HCT116 (cell line): Measurements from ENCODE around the gene ASB1. TPM values are rescaled to one million over a fixed set of nuclear protein-coding genes. Genes with fewer than 3 reads are reported as not detected.
A peak's percentile ranks its signal among the peaks of the same experiment; 100 is the strongest.

Experiments used
- ATAC-seq: fragments of 200-7000 bp; cut with Tn5 transposase; 2 replicates; pipeline ENCODE4 v1.9.1; 2020; ENCODE audit warnings: mild to moderate bottlenecking, moderate library complexity
- BruUV-seq: library from RNA; stranded (reverse); fragments of 400-500 nt; replicated peaks from 2 replicates; lab custom pipeline; 2021; lab: Mats Ljungman, UMichigan
- CTCF ChIA-PET: fragments of 300-600 bp; sonication (Branson Sonifier 250); formaldehyde crosslinking; loops from one replicate; lab custom pipeline; 2021; ENCODE audit warnings: antibody characterized with exemption; lab: Charles Lee
- POLR2A ChIA-PET: fragments of 300-600, 350-600 bp; sonication (Branson Sonifier 250); formaldehyde crosslinking; loops from one replicate; lab custom pipeline; 2021; ENCODE audit warnings: antibody characterized with exemption; lab: Charles Lee
- RAD21 ChIA-PET, 2 experiments: fragments of 300-600 bp; sonication (Branson Sonifier 250); formaldehyde crosslinking; loops; one replicate each; lab custom pipeline; 2023; ENCODE audit warnings: low total read pairs in 2 of 2; ENCODE audit not compliant: uncharacterized antibody in 2 of 2, unreplicated experiment in 2 of 2, low non-redundant PET in 1 of 2; lab: Charles Lee
- DNase-seq: peaks from one replicate; pipeline ENCODE4 v3.0.0-alpha.2; 2010; ENCODE audit warnings: low read depth, low spot score
- H2AFZ ChIP-seq: fragments of 200-600 bp; shearing (Covaris generic), sonication (generic); 2 replicates; pipeline ENCODE4 v1.6.1; 2017; ENCODE audit warnings: low read depth, mixed run types, mixed read lengths, antibody characterized with exemption, low read length; ENCODE audit not compliant: poor library complexity, severe bottlenecking
- H3K27ac ChIP-seq: 2 replicates; pipeline ENCODE4 v1.5.1; 2012; ENCODE audit warnings: low read depth, low read length
- H3K27me3 ChIP-seq: fragments of 200-600 bp; sonication (generic); 2 replicates; pipeline ENCODE4 v1.6.1; 2016; ENCODE audit warnings: mixed run types, low read length, mixed read lengths; ENCODE audit not compliant: insufficient read depth
- H3K36me3 ChIP-seq, 2 experiments: fragments of 200-500 bp in 1 of 2; fragments of 200-600 bp in 1 of 2; sonication (Bioruptor generic) in 1 of 2; sonication (generic) in 1 of 2; 2 replicates each; pipeline versions ENCODE4 v1.5.1 to v1.6.1; 2014 to 2016; ENCODE audit warnings: low read length in 2 of 2, inconsistent platforms in 1 of 2, mixed read lengths in 1 of 2, mixed run types in 1 of 2; ENCODE audit not compliant: insufficient read depth in 2 of 2, control insufficient read depth in 1 of 2
- H3K4me1 ChIP-seq, 2 experiments: fragments of 200-600 bp in 1 of 2; sonication (generic) in 1 of 2; 2 replicates each; pipeline versions ENCODE4 v1.5.1 to v1.6.1; 2012 to 2017; ENCODE audit warnings: low read length in 2 of 2, inconsistent platforms in 1 of 2, mild to moderate bottlenecking in 1 of 2, mixed read lengths in 1 of 2, mixed run types in 1 of 2, moderate library complexity in 1 of 2; ENCODE audit not compliant: insufficient read depth in 2 of 2, control insufficient read depth in 1 of 2
- H3K4me2 ChIP-seq: fragments of 200-600 bp; sonication (generic); 2 replicates; pipeline ENCODE4 v1.6.1; 2017; ENCODE audit warnings: mixed run types, low read length, mixed read lengths
- H3K4me3 ChIP-seq, 2 experiments: fragments of 200-600 bp in 1 of 2; sonication (generic) in 1 of 2; replicated peaks in 1 of 2; 2 replicates each; pipeline ENCODE4 v1.5.1; 2011 to 2016; ENCODE audit warnings: low read length in 2 of 2, control low read depth in 1 of 2, low read depth in 1 of 2, mild to moderate bottlenecking in 1 of 2, mixed read lengths in 1 of 2, mixed run types in 1 of 2
- H3K79me2 ChIP-seq: fragments of 200-600 bp; sonication (generic); 2 replicates; pipeline ENCODE4 v1.6.1; 2017; ENCODE audit warnings: mild to moderate bottlenecking, mixed run types, low read length, moderate library complexity, mixed read lengths; ENCODE audit not compliant: insufficient read depth
- H3K9ac ChIP-seq: fragments of 200-600 bp; sonication (generic); 2 replicates; pipeline ENCODE4 v1.6.1; 2016; ENCODE audit warnings: low read length, mixed read lengths
- H3K9me2 ChIP-seq: fragments of 200-600 bp; sonication (generic), shearing (Covaris generic); 2 replicates; pipeline ENCODE4 v1.6.1; 2017; ENCODE audit warnings: mixed run types, mild to moderate bottlenecking, moderate library complexity; ENCODE audit not compliant: insufficient read depth
- H3K9me3 ChIP-seq, 2 experiments: fragments of 200-500 bp in 1 of 2; fragments of 200-600 bp in 1 of 2; sonication (Bioruptor generic) in 1 of 2; sonication (generic) in 1 of 2; 2 replicates each; pipeline ENCODE4 v1.6.1; 2014 to 2017; ENCODE audit warnings: low read length in 2 of 2, mixed read lengths in 2 of 2, inconsistent platforms in 1 of 2, low read depth in 1 of 2, mild to moderate bottlenecking in 1 of 2, mixed run types in 1 of 2, moderate library complexity in 1 of 2; ENCODE audit not compliant: control insufficient read depth in 1 of 2, insufficient read depth in 1 of 2
- H4K20me1 ChIP-seq: fragments of 200-600 bp; sonication (generic), shearing (Covaris generic); 2 replicates; pipeline ENCODE4 v1.6.1; 2017; ENCODE audit warnings: mixed run types, mild to moderate bottlenecking, moderate library complexity; ENCODE audit not compliant: insufficient read depth
- EZH2 ChIP-seq: fragments of 200-600 bp; sonication (generic); IDR thresholded peaks from 2 replicates; pipeline ENCODE4 v1.6.1; 2017; ENCODE audit warnings: antibody characterized with exemption, mixed run types
- POLR2AphosphoS5 ChIP-seq: IDR thresholded peaks from 2 replicates; pipeline ENCODE4 v1.6.1; 2011; ENCODE audit warnings: mild to moderate bottlenecking, low read depth, low read length, moderate library complexity
- SRF ChIP-seq: IDR thresholded peaks from 2 replicates; pipeline ENCODE4 v1.6.1; 2012; ENCODE audit warnings: low read depth
- YY1 ChIP-seq: IDR thresholded peaks from 2 replicates; pipeline ENCODE4 v1.6.1; 2011; ENCODE audit warnings: low read length, low read depth, moderate library complexity, mild to moderate bottlenecking; ENCODE audit not compliant: insufficient replicate concordance; ENCODE audit errors: extremely low read depth
- intact Hi-C: fragments of 100-400 bp; cut with micrococcal nuclease; formaldehyde crosslinking; loops from 2 replicates; pipeline ENCODE4 v1.10.0; 2022
- total RNA-seq: library from RNA; stranded (reverse); gene quantifications from one replicate; pipeline ENCODE4 v1.2.1, GENCODE V29; 2021; ENCODE audit not compliant: unreplicated experiment
- TF ChIP-seq, protein P1 (sequence below), 3 experiments: fragments of 200-600 bp in 1 of 3; sonication (generic) in 1 of 3; IDR thresholded peaks in 2 of 3; conservative IDR thresholded peaks in 1 of 3; 2 replicates each; pipeline ENCODE4 v1.5.1; 2012 to 2017; ENCODE audit warnings: low read depth in 2 of 3, low read length in 2 of 3, antibody characterized with exemption in 1 of 3, borderline replicate concordance in 1 of 3, control low read depth in 1 of 3, mild to moderate bottlenecking in 1 of 3, mixed read lengths in 1 of 3, mixed run types in 1 of 3, moderate library complexity in 1 of 3; ENCODE audit not compliant: insufficient read depth in 1 of 3

Gene ASB1
- total RNA-seq, 1 experiment from 2014 or later = 43.1 TPM

- Histone ChIP-seq H3K9ac (no peak overlapping the region), H3K36me3 (peaks cover 19 to 36% of the 10 kb centered on the region in 2 experiments; a peak in 3 of 4 replicates), H3K4me2 (no peak overlapping the region), H3K27me3 (no peaks in the 10 kb centered on the region), H3K9me2 (no peaks in the 10 kb centered on the region), H3K4me3 (no peak overlapping the region), H3K4me1 (peaks cover 8 to 9% of the 10 kb centered on the region in 2 experiments; a peak in 3 of 4 replicates), H3K27ac (no peak overlapping the region), H2AFZ (no peak overlapping the region), H3K79me2 (peaks cover 83% of the 10 kb centered on the region)
- no peak for DNase-seq
- RAD21 ChIA-PET = no interaction called here
- intact Hi-C loops = no loop called here
- no peak for ATAC-seq
- CTCF ChIA-PET = no interaction called here
- POLR2A ChIA-PET = interaction anchor here (1.2 kb wide), 1 partner anchor 8 kb away, joined by 3 read pairs; no protein-coding TSS in a partner anchor
- TF ChIP-seq SRF = no peak
- TF ChIP-seq, all 23 proteins: peak for 0
- peaks cover 3 to 6% of the 10 kb centered on the region in 2 experiments; a peak in 2 of 4 replicates for H3K9me3 ChIP-seq
- H4K20me1 ChIP-seq = no peaks in the 10 kb centered on the region
- BruUV-seq = no TSS peak
Measured at GRCh38 chr2:238431456-238431855, 4.7 kb downstream of the ASB1 start.

DNA sequence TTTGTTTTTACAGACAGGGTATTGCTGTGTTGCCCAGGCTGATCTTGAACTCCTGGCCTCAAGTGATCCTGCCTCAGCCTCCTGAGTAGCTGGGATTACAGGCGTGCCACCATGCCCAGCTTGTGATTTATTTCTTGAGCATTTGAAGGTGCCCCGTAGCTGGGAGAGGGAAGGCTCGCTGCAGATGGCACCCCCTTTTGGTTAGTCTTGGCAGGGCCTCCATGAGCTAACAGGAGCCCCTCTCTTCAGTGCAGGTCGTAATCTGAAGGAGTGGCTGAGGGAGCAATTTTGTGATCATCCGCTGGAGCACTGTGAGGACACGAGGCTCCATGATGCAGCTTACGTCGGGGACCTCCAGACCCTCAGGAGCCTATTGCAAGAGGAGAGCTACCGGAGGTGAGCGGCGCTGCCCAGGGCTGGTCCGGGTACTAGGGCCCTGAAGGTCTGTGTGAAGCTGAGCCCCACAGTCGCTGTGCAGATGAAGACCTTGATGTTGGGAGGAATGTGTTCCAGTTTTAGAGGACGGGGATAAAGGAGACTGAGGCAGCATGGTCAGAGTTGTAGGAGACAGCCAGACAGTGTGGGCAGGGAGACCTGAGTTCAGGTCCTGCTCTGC lies 6.7 kb downstream of the ASB1 start:
- intact Hi-C loops = no loop called here
- ATAC-seq (peak; percentile 66), DNase-seq (no peak)
- Histone ChIP-seq H3K9me3 (peaks cover 3 to 6% of the 10 kb centered on the region in 2 experiments; a peak in 2 of 4 replicates), H3K27ac (no peak overlapping the region), H3K9ac (no peak overlapping the region), H3K4me2 (no peak overlapping the region), H4K20me1 (no peaks in the 10 kb centered on the region), H3K9me2 (no peaks in the 10 kb centered on the region), H3K4me3 (no peak overlapping the region), H3K27me3 (no peaks in the 10 kb centered on the region), H3K4me1 (peaks cover 4 to 9% of the 10 kb centered on the region in 2 experiments), H3K79me2 (peaks cover 82% of the 10 kb centered on the region), H2AFZ (no peak overlapping the region), H3K36me3 (peaks cover 21 to 36% of the 10 kb centered on the region in 2 experiments; a peak in 3 of 4 replicates)
- BruUV-seq = no TSS peak
- ChIA-PET RAD21 (no interaction called here), CTCF (interaction anchor here (1.3 kb wide), 1 partner anchor 62 kb away, joined by 7 read pairs; no protein-coding TSS in a partner anchor), POLR2A (no interaction called here)
- TF ChIP-seq POLR2AphosphoS5 (no peak), YY1 (no peak), EZH2 (no peak)
- TF ChIP-seq, protein P1, sequence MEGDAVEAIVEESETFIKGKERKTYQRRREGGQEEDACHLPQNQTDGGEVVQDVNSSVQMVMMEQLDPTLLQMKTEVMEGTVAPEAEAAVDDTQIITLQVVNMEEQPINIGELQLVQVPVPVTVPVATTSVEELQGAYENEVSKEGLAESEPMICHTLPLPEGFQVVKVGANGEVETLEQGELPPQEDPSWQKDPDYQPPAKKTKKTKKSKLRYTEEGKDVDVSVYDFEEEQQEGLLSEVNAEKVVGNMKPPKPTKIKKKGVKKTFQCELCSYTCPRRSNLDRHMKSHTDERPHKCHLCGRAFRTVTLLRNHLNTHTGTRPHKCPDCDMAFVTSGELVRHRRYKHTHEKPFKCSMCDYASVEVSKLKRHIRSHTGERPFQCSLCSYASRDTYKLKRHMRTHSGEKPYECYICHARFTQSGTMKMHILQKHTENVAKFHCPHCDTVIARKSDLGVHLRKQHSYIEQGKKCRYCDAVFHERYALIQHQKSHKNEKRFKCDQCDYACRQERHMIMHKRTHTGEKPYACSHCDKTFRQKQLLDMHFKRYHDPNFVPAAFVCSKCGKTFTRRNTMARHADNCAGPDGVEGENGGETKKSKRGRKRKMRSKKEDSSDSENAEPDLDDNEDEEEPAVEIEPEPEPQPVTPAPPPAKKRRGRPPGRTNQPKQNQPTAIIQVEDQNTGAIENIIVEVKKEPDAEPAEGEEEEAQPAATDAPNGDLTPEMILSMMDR (IDR thresholded peaks at IDR 0.05 in 2 of 3, conservative IDR thresholded peaks at IDR 0.05 in 1 of 3; ENCODE audit: borderline replicate concordance in 1 of 3, insufficient read depth in 1 of 3, low read depth in 2 of 3, low read length in 2 of 3) = peak in 2 of 3 experiments; percentile 10 to 11; a peak in 1 of 6 replicates
